Naive thymus-derived CD4-positive, alpha-beta T cell (primary cell): ENCODE measurements around the gene TM9SF4. TPM values are rescaled to one million over a fixed set of nuclear protein-coding genes. Genes with fewer than 3 reads are reported as not detected.

ENCODE experiments used
- ATAC-seq: fragments of 150-1000 bp; cut with Tn5 transposase; 2 replicates; pipeline ENCODE4 v1.10.0; 2021; ENCODE audit warnings: mild to moderate bottlenecking, moderate library complexity
- CTCF ChIA-PET: fragments of 350-600 bp; sonication (Branson Sonifier 250); formaldehyde crosslinking; loops from one replicate; lab custom pipeline; 2021; ENCODE audit warnings: antibody characterized with exemption; lab: Charles Lee
- POLR2A ChIA-PET: fragments of 350-600 bp; sonication (Branson Sonifier 250); formaldehyde crosslinking; loops from one replicate; lab custom pipeline; 2021; ENCODE audit warnings: antibody characterized with exemption, inconsistent platforms; lab: Charles Lee
- DNase-seq, 9 donors: peaks; one replicate each; pipeline versions ENCODE4 v3.0.0 to v3.0.0-alpha.2; 2020 to 2022; ENCODE audit warnings: mixed read lengths in 1 of 9
- H3K27ac ChIP-seq: one replicate; pipeline ENCODE4 v1.7.0; 2013; ENCODE audit warnings: mild to moderate bottlenecking, low read depth, low read length, moderate library complexity
- H3K27me3 ChIP-seq, 2 donors: one replicate each; pipeline ENCODE4 v1.7.0; 2013; ENCODE audit warnings: low read length in 2 of 2, mild to moderate bottlenecking in 2 of 2, moderate library complexity in 2 of 2; ENCODE audit not compliant: control insufficient read depth in 2 of 2, insufficient read depth in 2 of 2
- H3K36me3 ChIP-seq, 3 experiments: 1 replicate in 2 of 3; 2 replicates in 1 of 3; pipeline ENCODE4 v1.7.0; 2013; ENCODE audit warnings: low read length in 3 of 3, mild to moderate bottlenecking in 3 of 3, moderate library complexity in 1 of 3; ENCODE audit not compliant: insufficient read depth in 3 of 3, control insufficient read depth in 2 of 3
- H3K4me1 ChIP-seq, 2 donors: one replicate each; pipeline ENCODE4 v1.7.0; 2013; ENCODE audit warnings: low read length in 2 of 2, mild to moderate bottlenecking in 2 of 2, moderate library complexity in 1 of 2; ENCODE audit not compliant: control insufficient read depth in 2 of 2, insufficient read depth in 2 of 2
- H3K4me3 ChIP-seq: 2 replicates; pipeline ENCODE4 v1.7.0; 2013; ENCODE audit warnings: mild to moderate bottlenecking, low read length
- H3K9me3 ChIP-seq, 3 experiments: 1 replicate in 2 of 3; 2 replicates in 1 of 3; pipeline ENCODE4 v1.7.0; 2013; ENCODE audit warnings: low read length in 3 of 3; ENCODE audit not compliant: control insufficient read depth in 2 of 3
- H3K27ac Mint-ChIP-seq, 9 donors: one replicate each; pipeline ENCODE4 v1.8.0; 2020 to 2022; ENCODE audit warnings: mixed read lengths in 9 of 9, mild to moderate bottlenecking in 8 of 9, moderate library complexity in 5 of 9, inconsistent platforms in 2 of 9
- H3K27me3 Mint-ChIP-seq, 5 donors: one replicate each; pipeline ENCODE4 v1.8.0; 2021 to 2022; ENCODE audit warnings: mixed read lengths in 5 of 5, mild to moderate bottlenecking in 1 of 5
- H3K36me3 Mint-ChIP-seq, 5 donors: one replicate each; pipeline ENCODE4 v1.8.0; 2020 to 2022; ENCODE audit warnings: mixed read lengths in 5 of 5, mild to moderate bottlenecking in 3 of 5, inconsistent platforms in 1 of 5
- H3K4me1 Mint-ChIP-seq, 7 donors: one replicate each; pipeline ENCODE4 v1.8.0; 2020 to 2022; ENCODE audit warnings: mixed read lengths in 7 of 7, mild to moderate bottlenecking in 3 of 7, inconsistent platforms in 1 of 7
- H3K4me3 Mint-ChIP-seq, 10 donors: one replicate each; pipeline ENCODE4 v1.8.0; 2020 to 2022; ENCODE audit warnings: mild to moderate bottlenecking in 10 of 10, mixed read lengths in 10 of 10, moderate library complexity in 6 of 10, inconsistent platforms in 2 of 10
- H3K9me3 Mint-ChIP-seq, 11 donors: one replicate each; pipeline ENCODE4 v1.8.0; 2020 to 2022; ENCODE audit warnings: mixed read lengths in 11 of 11, mild to moderate bottlenecking in 4 of 11, inconsistent platforms in 1 of 11, moderate library complexity in 1 of 11
- intact Hi-C, 2 donors: fragments of 100-400 bp; cut with micrococcal nuclease; formaldehyde crosslinking; loops; one replicate each; pipeline ENCODE4 v1.15.1; 2023
- polyA plus RNA-seq, 2 donors: library from polyadenylated mRNA; unstranded; fragments of 300-500 nt; fragmentation: Illumina TruSeq; gene quantifications; one replicate each; pipeline ENCODE4 v1.2.3, GENCODE V29; 2021
- total RNA-seq, 6 experiments: library from RNA in 5 of 6; stranded (reverse) in 5 of 6; gene quantifications; 1 replicate in 5 of 6; 2 replicates in 1 of 6; pipeline ENCODE4 v1.2.3 and lab custom pipeline; 2021 to 2026

Gene TM9SF4
- total and polyA plus RNA-seq, 7 experiments from 2014 or later: 31.2 to 61.0 (median 41.5) TPM

DNA sequence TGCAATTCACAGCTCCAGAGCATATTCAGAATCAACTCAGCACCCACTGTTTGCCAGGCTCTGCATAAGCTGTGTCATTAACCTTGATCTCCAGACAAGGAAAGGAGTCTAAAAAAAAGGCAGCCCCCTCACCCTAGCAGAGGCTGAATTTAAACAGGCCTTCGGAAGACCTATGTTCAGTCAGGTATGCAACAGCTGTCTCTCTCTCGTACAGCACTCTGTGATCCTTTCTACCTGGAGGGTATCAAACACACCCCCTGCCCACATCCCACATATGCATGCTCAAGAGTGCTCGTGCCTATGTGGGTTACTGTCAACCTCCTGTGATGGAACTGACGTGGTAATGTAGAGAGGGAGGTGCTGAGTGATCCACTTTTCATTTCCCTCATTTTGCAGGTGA, 89.5 kb downstream of the TM9SF4 start:
- Histone ChIP-seq H3K4me1 (peaks cover 4 to 5% of the 10 kb centered on the region in 2 donors), H3K36me3 (peaks cover 13 to 73% (median 13%) of the 10 kb centered on the region in 3 experiments), H3K27ac (no peak overlapping the region), H3K9me3 (no peaks in the 10 kb centered on the region), H3K27me3 (no peaks in the 10 kb centered on the region), H3K4me3 (no peak overlapping the region)
- no peak for ATAC-seq
- intact Hi-C loops: no loop called here
- no peak for DNase-seq
- Mint-ChIP-seq H3K4me3 (no peak overlapping the region), H3K9me3 (no peaks in the 10 kb centered on the region), H3K27me3 (no peaks in the 10 kb centered on the region), H3K4me1 (peaks cover 22 to 47% (median 29%) of the 10 kb centered on the region in 7 donors), H3K27ac (peak overlapping the region in 3 of 9 donors; percentile 22 to 40 (median 30)), H3K36me3 (peaks cover 0 to 45% (median 9%) of the 10 kb centered on the region in 5 donors)
- POLR2A ChIA-PET: interaction anchor here (0.6 to 0.7 kb wide), 2 partner anchors 10 to 118 kb away, joined by 3 read pairs; no protein-coding TSS in a partner anchor
- CTCF ChIA-PET: no interaction called here

DNA sequence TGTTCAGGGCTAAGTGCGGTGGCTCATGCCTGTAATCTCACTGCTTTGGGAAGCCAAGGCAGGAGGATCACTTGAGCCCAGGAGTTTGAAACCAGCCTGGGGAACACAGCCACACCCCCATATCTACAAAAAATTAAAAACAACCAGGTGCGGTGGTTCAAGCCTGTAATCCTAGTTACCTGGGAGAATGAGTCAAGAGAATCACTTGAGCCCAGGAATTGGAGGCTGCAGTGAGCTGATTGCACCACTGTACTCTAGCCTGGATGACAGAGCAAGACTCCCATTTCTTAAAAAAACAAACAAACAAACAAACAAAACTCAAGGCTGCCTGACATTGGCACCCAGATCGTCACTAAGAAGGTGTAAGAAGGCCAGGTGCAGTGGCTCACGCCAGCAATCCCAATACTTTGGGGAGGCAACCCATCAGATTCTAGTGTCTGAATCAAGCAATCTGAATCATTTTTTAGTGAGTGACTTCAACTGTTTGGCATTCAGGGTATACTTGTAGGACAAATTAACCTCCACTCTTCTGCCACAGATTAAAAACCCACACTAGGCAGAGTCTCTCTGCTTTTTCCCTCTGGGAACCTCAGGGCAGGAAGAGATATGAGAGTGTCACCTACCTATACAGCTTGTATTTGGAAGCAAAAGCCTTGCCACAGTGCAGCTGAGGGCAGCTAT, 91.9 kb downstream of the TM9SF4 start:
- H3K27me3 ChIP-seq: no peaks in the 10 kb centered on the region
- H3K36me3 ChIP-seq: peaks cover 13 to 59% (median 13%) of the 10 kb centered on the region in 3 experiments
- H3K4me3 ChIP-seq: no peak overlapping the region
- H3K27ac ChIP-seq: no peak overlapping the region
- peaks cover 0 to 25% (median 5%) of the 10 kb centered on the region in 5 donors for H3K36me3 Mint-ChIP-seq
- ChIA-PET POLR2A (no interaction called here), CTCF (no interaction called here)
- H3K4me3 Mint-ChIP-seq: no peak overlapping the region
- H3K9me3 ChIP-seq: no peaks in the 10 kb centered on the region
- no peaks in the 10 kb centered on the region for H3K27me3 Mint-ChIP-seq
- H3K27ac Mint-ChIP-seq: peak overlapping the region in 3 of 9 donors; percentile 17 to 81 (median 42)
- no peak for ATAC-seq
- H3K9me3 Mint-ChIP-seq: no peaks in the 10 kb centered on the region
- H3K4me1 ChIP-seq: peaks cover 18 to 24% of the 10 kb centered on the region in 2 donors
- H3K4me1 Mint-ChIP-seq: peaks cover 42 to 64% (median 53%) of the 10 kb centered on the region in 7 donors
- DNase-seq: no peak
- intact Hi-C loops: loop anchor here in 1 of 2 donors (10.0 kb wide), 1 partner anchor 533 kb away; no protein-coding TSS in a partner anchor

DNA sequence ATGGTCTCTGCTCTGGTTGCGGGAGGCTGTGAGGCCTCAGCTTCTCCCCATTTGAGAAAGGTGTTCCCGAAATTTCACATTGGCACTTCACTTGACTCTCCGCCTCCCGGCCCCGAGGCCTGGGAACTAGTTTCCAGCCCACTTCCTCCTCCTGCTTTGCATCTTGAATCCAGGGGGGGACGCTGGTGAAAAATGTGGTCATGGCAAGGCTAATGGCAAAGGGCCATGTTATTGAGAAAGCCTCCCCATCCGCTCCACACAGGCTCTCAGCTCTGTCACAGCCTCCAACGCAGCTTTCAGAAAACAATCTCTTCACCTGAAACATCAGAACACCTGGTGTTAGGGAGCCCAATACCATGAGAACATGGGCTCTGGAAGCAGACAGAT, 92.5 kb downstream of the TM9SF4 start:
- ChIA-PET POLR2A (no interaction called here), CTCF (no interaction called here)
- no peak overlapping the region for H3K4me3 ChIP-seq
- no peak overlapping the region for H3K27ac ChIP-seq
- no peaks in the 10 kb centered on the region for H3K9me3 ChIP-seq
- H3K36me3 Mint-ChIP-seq: peaks cover 0 to 22% (median 5%) of the 10 kb centered on the region in 5 donors
- H3K4me1 Mint-ChIP-seq: peaks cover 47 to 69% (median 58%) of the 10 kb centered on the region in 7 donors
- intact Hi-C loops: loop anchor here in 1 of 2 donors (10.0 kb wide), 1 partner anchor 533 kb away; no protein-coding TSS in a partner anchor
- peaks cover 0 to 2% (median 0%) of the 10 kb centered on the region in 11 donors for H3K9me3 Mint-ChIP-seq
- H3K36me3 ChIP-seq: peaks cover 13 to 55% (median 13%) of the 10 kb centered on the region in 3 experiments
- peaks cover 23 to 29% of the 10 kb centered on the region in 2 donors for H3K4me1 ChIP-seq
- ATAC-seq (no peak), DNase-seq (no peak)
- H3K4me3 Mint-ChIP-seq: no peak overlapping the region
- H3K27me3 Mint-ChIP-seq: no peaks in the 10 kb centered on the region
- peak overlapping the region in 6 of 9 donors; percentile 12 to 70 (median 59) for H3K27ac Mint-ChIP-seq
- H3K27me3 ChIP-seq: no peaks in the 10 kb centered on the region

DNA sequence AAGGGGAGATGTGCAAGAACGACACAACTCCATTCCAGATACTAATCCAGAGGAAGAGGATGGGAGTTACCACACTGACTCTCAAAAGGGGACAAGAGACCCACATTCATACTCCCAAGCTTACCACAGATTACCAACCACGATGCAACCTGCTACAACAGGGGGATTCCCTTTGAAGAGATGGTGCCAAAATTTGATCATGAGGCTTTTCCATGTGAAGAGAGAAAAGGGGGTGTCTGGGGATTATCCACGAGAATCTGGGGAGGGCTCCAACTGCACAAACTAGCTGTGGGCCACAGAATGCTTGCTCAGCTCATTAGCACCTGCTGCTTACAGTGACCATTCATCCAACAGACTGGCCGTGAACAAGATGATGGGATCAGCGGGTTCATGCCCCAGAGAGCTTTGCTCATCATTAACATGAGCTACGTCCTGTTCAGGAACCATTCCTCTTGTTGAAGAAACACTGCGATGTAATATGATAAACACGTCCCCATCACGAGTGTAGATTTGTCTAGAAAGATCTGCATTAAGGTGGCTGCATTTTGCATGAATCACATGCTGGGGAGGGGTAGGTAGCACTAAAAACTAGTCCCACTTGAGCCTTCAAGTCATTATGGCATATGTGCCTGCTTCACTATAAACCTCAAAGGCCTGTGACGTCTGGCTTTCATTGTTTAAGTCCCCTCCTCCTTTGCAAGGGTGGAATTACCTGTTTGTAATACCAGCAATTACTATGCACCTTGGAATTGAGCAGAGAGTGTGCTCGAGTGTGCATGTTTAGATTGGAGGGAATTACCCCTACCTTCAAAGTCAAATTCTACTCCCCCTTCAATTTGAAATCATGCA, 94.1 kb downstream of the TM9SF4 start:
- H3K27ac Mint-ChIP-seq: peak overlapping the region in 8 of 9 donors; percentile 36 to 95 (median 68)
- Histone ChIP-seq H3K27me3 (no peaks in the 10 kb centered on the region), H3K27ac (peak overlapping the region; percentile 91), H3K4me1 (peaks cover 28 to 35% of the 10 kb centered on the region in 2 donors), H3K9me3 (no peaks in the 10 kb centered on the region), H3K36me3 (peaks cover 13 to 44% (median 13%) of the 10 kb centered on the region in 3 experiments), H3K4me3 (no peak overlapping the region)
- H3K4me3 Mint-ChIP-seq: peak overlapping the region in 3 of 10 donors; percentile 54 to 96 (median 59)
- no peak for ATAC-seq
- intact Hi-C loops: loop anchor here in 1 of 2 donors (10.0 kb wide), 1 partner anchor 531 kb away; no protein-coding TSS in a partner anchor
- POLR2A ChIA-PET: interaction anchor here (1.2 kb wide), 1 partner anchor 13 kb away, joined by 4 read pairs; no protein-coding TSS in a partner anchor
- peak in 1 of 9 donors; percentile 26 for DNase-seq
- no peaks in the 10 kb centered on the region for H3K27me3 Mint-ChIP-seq
- H3K36me3 Mint-ChIP-seq: peaks cover 0 to 15% (median 0%) of the 10 kb centered on the region in 5 donors
- peaks cover 54 to 71% (median 63%) of the 10 kb centered on the region in 7 donors for H3K4me1 Mint-ChIP-seq
- CTCF ChIA-PET: no interaction called here
- peaks cover 0 to 2% (median 0%) of the 10 kb centered on the region in 11 donors for H3K9me3 Mint-ChIP-seq

DNA sequence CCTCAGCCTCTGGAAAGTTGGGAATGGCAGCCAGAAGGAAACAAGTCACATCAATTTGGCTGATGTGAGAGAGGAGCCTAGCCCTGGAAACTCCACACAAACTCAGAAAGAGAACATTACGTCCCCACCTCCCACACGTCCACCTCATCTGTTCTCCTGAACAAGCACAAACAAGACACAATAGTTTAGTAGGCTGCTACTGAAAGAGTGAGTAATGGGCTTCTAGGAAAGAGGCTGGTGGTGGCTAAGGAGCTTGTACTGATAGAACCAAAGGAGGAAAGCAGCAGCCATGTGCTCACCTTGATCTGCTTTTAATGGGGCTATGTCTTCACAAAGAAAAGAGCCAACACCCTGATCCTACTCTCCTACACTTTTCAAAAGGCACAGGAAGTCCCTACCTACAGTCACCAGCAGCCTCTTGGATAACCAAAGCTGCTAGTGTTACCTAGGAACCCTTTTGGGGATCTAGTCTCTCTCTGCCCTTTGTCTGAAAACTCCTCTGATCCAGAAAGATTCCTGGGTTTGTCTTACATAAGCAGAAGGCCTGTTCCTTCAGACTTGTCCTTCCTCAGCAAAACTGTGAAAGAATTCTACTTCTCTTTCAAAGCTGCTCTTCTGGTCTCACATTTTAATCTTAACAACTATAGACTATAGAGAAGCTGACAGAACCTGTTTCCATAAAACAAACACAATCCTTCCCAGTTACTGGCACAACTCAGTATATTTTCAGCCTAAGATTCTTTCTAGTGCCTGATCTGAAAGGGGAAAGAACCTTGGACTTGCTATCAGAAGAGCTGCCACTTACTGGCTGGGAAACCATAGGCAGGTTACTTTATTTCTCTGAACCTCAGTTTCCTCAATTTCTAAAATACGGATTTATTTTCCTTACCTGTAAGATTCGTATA, 94.9 kb downstream of the TM9SF4 start:
- peak in 1 of 9 donors; percentile 70 for DNase-seq
- H3K27ac Mint-ChIP-seq: peak overlapping the region; percentile 9 to 95 (median 81)
- Histone ChIP-seq H3K9me3 (no peaks in the 10 kb centered on the region), H3K27ac (peak overlapping the region; percentile 91), H3K4me1 (peaks cover 29 to 35% of the 10 kb centered on the region in 2 donors), H3K4me3 (no peak overlapping the region), H3K36me3 (peaks cover 12 to 35% (median 13%) of the 10 kb centered on the region in 3 experiments), H3K27me3 (no peaks in the 10 kb centered on the region)
- H3K9me3 Mint-ChIP-seq: peaks cover 0 to 2% (median 0%) of the 10 kb centered on the region in 11 donors
- H3K27me3 Mint-ChIP-seq: no peaks in the 10 kb centered on the region
- peaks cover 61 to 74% (median 67%) of the 10 kb centered on the region in 7 donors for H3K4me1 Mint-ChIP-seq
- H3K4me3 Mint-ChIP-seq: peak overlapping the region in 5 of 10 donors; percentile 53 to 100 (median 92)
- POLR2A ChIA-PET: interaction anchor here (1.2 kb wide), 1 partner anchor 14 kb away, joined by 4 read pairs; no protein-coding TSS in a partner anchor
- intact Hi-C loops: loop anchor here in 1 of 2 donors (10.0 kb wide), 1 partner anchor 530 kb away; no protein-coding TSS in a partner anchor
- no peak for ATAC-seq
- CTCF ChIA-PET: interaction anchor here (0.6 kb wide), 1 partner anchor 448 kb away, joined by 3 read pairs; no protein-coding TSS in a partner anchor
- H3K36me3 Mint-ChIP-seq: peaks cover 0 to 9% (median 0%) of the 10 kb centered on the region in 5 donors
